T-cell (primary cell): ENCODE data around the gene RUBCNL. TPM values are rescaled to one million over a fixed set of nuclear protein-coding genes. Genes with fewer than 3 reads are reported as not detected.

Source experiments
- ATAC-seq, 4 experiments: fragments of 200-7000 bp in 3 of 4; fragments of 150-1000 bp in 1 of 4; cut with Tn5 transposase; replicated peaks in 1 of 4; 1 replicate in 3 of 4; 2 replicates in 1 of 4; pipeline ENCODE4 v1.10.0; 2021; ENCODE audit warnings: moderate library complexity in 3 of 4, mild to moderate bottlenecking in 2 of 4, moderate number of reproducible peaks in 1 of 4
- CTCF ChIA-PET, 2 donors: fragments of 300-600 bp; sonication (Branson Sonifier 250); formaldehyde crosslinking; loops; one replicate each; lab custom pipeline; 2022; ENCODE audit warnings: antibody characterized with exemption in 2 of 2; lab: Charles Lee
- POLR2A ChIA-PET, 2 donors: fragments of 300-600 bp; sonication (Branson Sonifier 250); formaldehyde crosslinking; loops; one replicate each; lab custom pipeline; 2022; ENCODE audit warnings: antibody characterized with exemption in 2 of 2; lab: Charles Lee
- DNase-seq, 35 experiments: peaks; one replicate each; pipeline versions ENCODE4 v3.0.0 to v3.0.0-alpha.2; 2013 to 2023
- H3K27ac ChIP-seq: one replicate; pipeline ENCODE4 v1.5.1; 2013; ENCODE audit warnings: low read length
- H3K27me3 ChIP-seq, 2 experiments: replicated peaks in 1 of 2; 1 replicate in 1 of 2; 2 replicates in 1 of 2; pipeline versions ENCODE4 v1.6.1 to v1.7.0; 2013; ENCODE audit warnings: low read length in 1 of 2, mixed read lengths in 1 of 2; ENCODE audit not compliant: control insufficient read depth in 2 of 2, insufficient read depth in 2 of 2; ENCODE audit errors: extremely low read depth in 1 of 2
- H3K36me3 ChIP-seq, 2 donors: 1 replicate in 1 of 2; 2 replicates in 1 of 2; pipeline versions ENCODE4 v1.6.1 to v1.7.0; 2013; ENCODE audit warnings: low read length in 1 of 2; ENCODE audit not compliant: control insufficient read depth in 2 of 2, insufficient read depth in 1 of 2; ENCODE audit errors: extremely low read depth in 1 of 2
- H3K4me1 ChIP-seq, 2 experiments: 1 replicate in 1 of 2; 2 replicates in 1 of 2; pipeline versions ENCODE4 v1.6.1 to v1.7.0; 2013; ENCODE audit warnings: low read length in 2 of 2, mixed read lengths in 1 of 2; ENCODE audit not compliant: insufficient read depth in 2 of 2, control insufficient read depth in 1 of 2; ENCODE audit errors: extremely low read depth in 1 of 2
- H3K4me3 ChIP-seq, 2 donors: 1 replicate in 1 of 2; 2 replicates in 1 of 2; pipeline versions ENCODE4 v1.5.1 to v1.7.0; 2013; ENCODE audit warnings: mild to moderate bottlenecking in 2 of 2, low read length in 1 of 2, moderate library complexity in 1 of 2; ENCODE audit not compliant: control insufficient read depth in 1 of 2; ENCODE audit errors: extremely low read depth in 1 of 2
- H3K9me3 ChIP-seq: 2 replicates; pipeline ENCODE4 v1.7.0; 2013
- H3K27ac Mint-ChIP-seq, 2 donors: one replicate each; pipeline ENCODE4 v1.8.0; 2020 to 2021; ENCODE audit warnings: mild to moderate bottlenecking in 2 of 2, mixed read lengths in 2 of 2
- H3K27me3 Mint-ChIP-seq, 2 donors: one replicate each; pipeline ENCODE4 v1.8.0; 2021 to 2022; ENCODE audit warnings: mixed read lengths in 2 of 2
- H3K36me3 Mint-ChIP-seq: one replicate; pipeline ENCODE4 v1.8.0; 2021; ENCODE audit warnings: mixed read lengths
- H3K4me1 Mint-ChIP-seq, 3 donors: one replicate each; pipeline ENCODE4 v1.8.0; 2020 to 2022; ENCODE audit warnings: mixed read lengths in 3 of 3, mild to moderate bottlenecking in 1 of 3
- H3K4me3 Mint-ChIP-seq, 3 donors: one replicate each; pipeline ENCODE4 v1.8.0; 2020 to 2022; ENCODE audit warnings: mild to moderate bottlenecking in 3 of 3, mixed read lengths in 3 of 3, moderate library complexity in 3 of 3
- H3K9me3 Mint-ChIP-seq, 3 donors: one replicate each; pipeline ENCODE4 v1.8.0; 2020 to 2022; ENCODE audit warnings: mixed read lengths in 3 of 3
- WGBS: methylation state at CpG from one replicate; pipeline ENCODE4 v1.1.5; 2013; ENCODE audit warnings: missing lambda C conversion rate; ENCODE audit not compliant: insufficient coverage; 5-methylcytosine and 5-hydroxymethylcytosine counted together
- total RNA-seq, 35 experiments: library from RNA in 6 of 35; stranded (reverse) in 6 of 35; fragments of 120-200 nt in 1 of 35; gene quantifications; one replicate each; pipeline versions ENCODE4 v1.2.1 to v1.2.4 and lab custom pipeline; 2013 to 2026

The RUBCNL gene
- total RNA-seq, 5 donors from 2014 or later (not counting 1 experiment from before 2014, with no cell fraction given): 1.4 to 11.7 (median 2.2) TPM

DNA sequence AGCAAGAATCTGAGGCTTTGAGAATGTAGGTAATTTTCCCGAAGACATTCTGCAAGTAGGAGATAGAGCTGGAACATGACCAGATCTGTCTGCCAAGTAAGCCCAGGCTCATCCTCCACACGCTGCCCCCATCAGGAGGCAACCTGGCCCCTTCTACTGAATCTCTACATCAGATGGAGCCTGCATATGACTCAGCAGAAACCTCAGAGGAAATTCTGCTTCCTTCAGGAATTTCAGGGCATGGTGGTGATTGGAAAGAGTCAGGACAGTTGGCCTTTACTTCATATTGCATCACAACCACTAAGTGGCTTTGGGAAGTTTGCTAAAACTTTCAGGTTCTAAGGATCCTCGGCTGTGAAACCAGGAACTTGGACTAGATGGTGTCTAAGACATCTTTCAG lies 90.1 kb downstream of the RUBCNL start:
- ATAC-seq: no peak
- Mint-ChIP-seq H3K27ac (peak overlapping the region; percentile 96 to 99), H3K4me3 (peak overlapping the region in 1 of 3 donors; percentile 50), H3K9me3 (peaks cover 0 to 8% (median 4%) of the 10 kb centered on the region in 3 donors), H3K36me3 (peaks cover 4% of the 10 kb centered on the region), H3K4me1 (peaks cover 61 to 66% (median 62%) of the 10 kb centered on the region in 3 donors), H3K27me3 (no peaks in the 10 kb centered on the region)
- no peaks in the 10 kb centered on the region for H3K9me3 ChIP-seq
- peak in 1 of 35 experiments; percentile 12 for DNase-seq
- H3K4me1 ChIP-seq: peaks cover 36 to 40% of the 10 kb centered on the region in 2 experiments
- H3K36me3 ChIP-seq: no peaks in the 10 kb centered on the region
- WGBS: 100% methylated on average over 2 of the region's 3 CpGs
- no peaks in the 10 kb centered on the region for H3K27me3 ChIP-seq
- H3K4me3 ChIP-seq: no peak overlapping the region
- POLR2A ChIA-PET: interaction anchor here in 1 of 2 donors (0.5 kb wide), 1 partner anchor 120 kb away, joined by 3 read pairs; no protein-coding TSS in a partner anchor
- peak overlapping the region; percentile 86 for H3K27ac ChIP-seq
- CTCF ChIA-PET: interaction anchor here (1.7 to 3.2 kb wide), 4 partner anchors 17 to 170 kb away, joined by 8 to 32 read pairs (median 12); no protein-coding TSS in a partner anchor

DNA sequence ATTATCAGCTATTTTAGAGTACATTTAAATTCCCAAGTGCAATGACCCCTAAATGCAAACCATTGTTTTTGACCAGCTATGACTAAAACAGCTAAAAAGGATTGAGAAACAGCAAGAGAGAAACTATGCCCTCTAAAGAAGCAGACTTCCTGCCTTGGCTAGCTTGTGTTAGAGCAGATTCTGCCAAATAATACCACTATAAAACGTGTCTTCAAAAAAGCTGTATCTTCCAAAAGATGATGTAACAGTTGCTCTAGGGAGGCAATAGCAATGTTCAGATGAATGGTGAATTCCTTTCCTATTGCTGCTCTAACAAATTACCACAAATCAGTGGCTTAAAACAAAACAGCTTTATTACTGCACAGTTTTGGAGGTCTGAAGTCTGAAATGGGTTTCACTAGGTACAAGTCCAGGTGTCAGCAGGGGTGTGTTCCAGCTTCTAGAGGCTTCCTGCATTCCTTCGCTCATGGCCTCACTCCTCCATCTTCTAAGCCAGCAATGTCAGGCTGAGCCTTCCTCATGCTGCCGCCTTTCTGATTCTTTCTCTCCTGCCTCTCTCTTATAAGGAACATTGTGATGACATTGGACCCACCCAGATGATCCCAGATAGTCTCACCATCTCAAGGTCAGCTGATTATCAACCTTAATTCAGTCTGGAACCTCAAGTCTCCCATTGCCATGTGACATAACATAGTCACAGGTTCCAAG lies 90.8 kb downstream of the RUBCNL start:
- Mint-ChIP-seq H3K4me1 (peaks cover 61 to 66% (median 61%) of the 10 kb centered on the region in 3 donors), H3K9me3 (peaks cover 0 to 8% (median 4%) of the 10 kb centered on the region in 3 donors), H3K4me3 (peak overlapping the region; percentile 50 to 68 (median 61)), H3K36me3 (peaks cover 4% of the 10 kb centered on the region), H3K27ac (peak overlapping the region; percentile 96 to 99), H3K27me3 (no peaks in the 10 kb centered on the region)
- ATAC-seq (peak; percentile 67 to 71 (median 68)), DNase-seq (peak in 9 of 35 experiments; percentile 17 to 72 (median 30))
- H3K9me3 ChIP-seq: no peaks in the 10 kb centered on the region
- H3K36me3 ChIP-seq: no peaks in the 10 kb centered on the region
- H3K27me3 ChIP-seq: no peaks in the 10 kb centered on the region
- peak overlapping the region; percentile 6 to 11 for H3K4me3 ChIP-seq
- peak overlapping the region; percentile 86 for H3K27ac ChIP-seq
- ChIA-PET POLR2A (interaction anchor here (0.6 to 1.2 kb wide), 5 partner anchors 17 to 285 kb away, joined by 4 to 11 read pairs (median 7); no protein-coding TSS in a partner anchor), CTCF (interaction anchor here (0.5 to 3.2 kb wide), 20 partner anchors 8 to 170 kb away, joined by 3 to 32 read pairs (median 5); partner anchors contain the start of genes LCP1 (in 1 of the 2) and LRRC63 (in 1 of the 2))
- 71% methylated on average over 2 of the region's 3 CpGs for WGBS
- H3K4me1 ChIP-seq: peaks cover 36 to 40% of the 10 kb centered on the region in 2 experiments

DNA sequence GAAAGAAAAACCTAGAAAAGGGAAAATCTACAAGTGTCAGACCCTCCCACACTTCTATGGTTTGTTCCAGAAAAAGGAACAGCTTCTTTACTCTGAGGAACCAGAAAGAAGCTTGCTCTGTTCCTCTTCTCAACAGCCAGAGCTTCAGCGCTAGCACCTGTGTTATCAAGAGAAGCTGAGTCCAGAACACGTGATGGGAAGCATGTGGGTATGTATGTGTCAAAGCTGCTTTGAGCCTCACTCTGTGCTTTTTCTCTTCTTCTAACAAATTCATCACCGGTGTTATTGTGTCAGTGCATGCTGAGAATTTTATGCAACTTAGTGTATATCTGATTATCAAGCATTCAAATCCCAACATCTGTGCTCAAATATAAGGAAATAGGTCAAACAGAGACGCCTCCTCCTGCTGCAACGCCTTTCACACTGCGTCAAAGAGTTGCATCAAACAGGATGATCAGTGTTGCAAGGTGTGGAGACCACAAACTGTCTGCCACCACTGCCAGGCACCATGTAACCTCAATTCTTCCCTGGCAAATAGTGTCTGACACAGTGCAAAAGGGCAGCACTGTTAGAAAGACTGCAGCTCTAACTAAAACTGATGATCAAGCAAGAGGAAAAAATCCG lies 91.4 kb downstream of the RUBCNL start:
- H3K4me3 ChIP-seq: peak overlapping the region; percentile 6 to 11
- no peaks in the 10 kb centered on the region for H3K9me3 ChIP-seq
- peak; percentile 90 to 91 (median 90) for ATAC-seq
- Mint-ChIP-seq H3K9me3 (peaks cover 0 to 8% (median 4%) of the 10 kb centered on the region in 3 donors), H3K4me3 (peak overlapping the region; percentile 50 to 68 (median 61)), H3K27ac (peak overlapping the region; percentile 96 to 99), H3K27me3 (no peaks in the 10 kb centered on the region), H3K4me1 (peaks cover 61 to 66% (median 61%) of the 10 kb centered on the region in 3 donors), H3K36me3 (peaks cover 4% of the 10 kb centered on the region)
- H3K36me3 ChIP-seq: no peaks in the 10 kb centered on the region
- H3K27me3 ChIP-seq: no peaks in the 10 kb centered on the region
- 0% methylated on average over 4 of the region's 7 CpGs for WGBS
- peak; percentile 31 to 92 (median 79) for DNase-seq
- H3K27ac ChIP-seq: peak overlapping the region; percentile 86
- CTCF ChIA-PET: interaction anchor here (0.5 to 3.2 kb wide), 21 partner anchors 9 to 169 kb away, joined by 3 to 32 read pairs (median 4); partner anchors contain the start of genes LCP1 (in 1 of the 2) and LRRC63 (in 1 of the 2)
- POLR2A ChIA-PET: interaction anchor here (0.6 to 1.2 kb wide), 5 partner anchors 18 to 286 kb away, joined by 4 to 11 read pairs (median 7); no protein-coding TSS in a partner anchor
- peaks cover 36 to 40% of the 10 kb centered on the region in 2 experiments for H3K4me1 ChIP-seq

DNA sequence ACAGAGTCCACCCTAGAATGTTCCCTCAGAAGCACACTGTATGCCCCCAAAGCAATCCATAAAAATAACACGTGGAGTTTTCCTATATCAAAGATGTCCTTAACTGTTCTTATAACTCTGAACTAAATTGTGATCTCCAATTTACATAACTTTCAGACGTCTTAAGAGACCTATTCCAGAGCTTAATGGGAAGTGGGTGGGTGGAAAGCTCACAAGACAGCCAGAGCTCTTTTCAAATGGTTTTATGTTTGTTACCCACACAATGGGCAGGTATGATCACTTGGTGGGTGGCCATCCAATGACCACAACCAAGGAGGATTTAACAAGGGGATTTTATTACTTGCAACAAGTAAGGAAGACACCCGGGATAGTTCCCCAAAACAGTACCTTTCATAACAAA lies 93.6 kb downstream of the RUBCNL start:
- Mint-ChIP-seq H3K27ac (peak overlapping the region; percentile 90 to 92), H3K9me3 (no peaks in the 10 kb centered on the region), H3K4me1 (peaks cover 60 to 64% (median 62%) of the 10 kb centered on the region in 3 donors), H3K27me3 (no peaks in the 10 kb centered on the region), H3K36me3 (no peaks in the 10 kb centered on the region), H3K4me3 (peak overlapping the region in 1 of 3 donors; percentile 13)
- Histone ChIP-seq H3K4me1 (peaks cover 33 to 40% of the 10 kb centered on the region in 2 experiments), H3K27me3 (no peaks in the 10 kb centered on the region), H3K9me3 (no peaks in the 10 kb centered on the region), H3K27ac (peak overlapping the region; percentile 23), H3K4me3 (no peak overlapping the region), H3K36me3 (no peaks in the 10 kb centered on the region)
- WGBS: no CpG with 5 or more reads among the region's 3 CpGs
- no peak for ATAC-seq
- ChIA-PET CTCF (interaction anchor here (1.1 to 2.5 kb wide), 3 partner anchors 28 to 133 kb away, joined by 3 to 7 read pairs (median 4); partner anchors contain the start of gene LRRC63 (in 1 of the 2)), POLR2A (interaction anchor here in 1 of 2 donors (0.5 to 1.4 kb wide), 4 partner anchors 82 to 1020 kb away, joined by 3 to 6 read pairs (median 4); no protein-coding TSS in a partner anchor)
- no peak for DNase-seq

Other genes starting within 250 kb of the RUBCNL start
- gene LCP1, start 205.1 kb downstream of the RUBCNL start, total RNA-seq: 100 to 1,000 TPM; 338 to 574 (median 413) TPM
- under 1 TPM; 0.43 to 0.82 (median 0.54) TPM for gene LRRC63, start 175.3 kb downstream of the RUBCNL start, total RNA-seq
- gene LRCH1, start 165.9 kb upstream of the RUBCNL start, total RNA-seq: 10 to 100 TPM; 16.0 to 21.8 (median 17.9) TPM